Bone marrow (tissue), 2 donors: ENCODE measurements around the gene JAM2.
A peak's percentile ranks its signal among the peaks of the same experiment; 100 is the strongest.

ENCODE experiments used
- DNase-seq, 2 donors: peaks; one replicate each; lab custom pipeline; 2025; lab: John Stamatoyannopoulos, UW

Gene JAM2

GRCh38 chr21:25717491-25718147 is 78.6 kb downstream of the JAM2 start:
- no peak for DNase-seq

- no peak for DNase-seq
Measured at GRCh38 chr21:25721987-25722386, 82.9 kb downstream of the JAM2 start.

- DNase-seq, result peak in 1 of 2 donors; percentile 44
Measured at GRCh38 chr21:25722631-25723030, 83.6 kb downstream of the JAM2 start.

GRCh38 chr21:25732091-25732760 is 93.2 kb downstream of the JAM2 start:
- DNase-seq, result no peak

- DNase-seq, result no peak
Measured at GRCh38 chr21:25733859-25734653, 95.0 kb downstream of the JAM2 start.

- no peak for DNase-seq
Measured at GRCh38 chr21:25734654-25734903, 95.5 kb downstream of the JAM2 start.

GRCh38 chr21:25734904-25735645 is 96.0 kb downstream of the JAM2 start, which contains the start of the genes ATP5PF and GABPA:
Gene ATP5PF (minus strand): TSS chr21:25734904. CDS start chr21:25729794, 5,110 bp downstream.
Gene GABPA (plus strand): TSS chr21:25734972. CDS start chr21:25741599, 6,627 bp downstream.
- DNase-seq, result peak; percentile 89 to 97

- peak in 1 of 2 donors; percentile 71 for DNase-seq
Measured at GRCh38 chr21:25735646-25736597, 96.9 kb downstream of the JAM2 start.

GRCh38 chr21:25737421-25737820 is 98.4 kb downstream of the JAM2 start:
- DNase-seq, result no peak

GRCh38 chr21:25742900-25743299 is 103.8 kb downstream of the JAM2 start:
- no peak for DNase-seq

GRCh38 chr21:25744854-25745253 is 105.8 kb downstream of the JAM2 start:
- no peak for DNase-seq

- DNase-seq, result no peak
Measured at GRCh38 chr21:25750085-25750484, 111.0 kb downstream of the JAM2 start.

- no peak for DNase-seq
Measured at GRCh38 chr21:25752416-25752815, 113.4 kb downstream of the JAM2 start.

GRCh38 chr21:25756190-25756932 is 117.3 kb downstream of the JAM2 start:
- no peak for DNase-seq

GRCh38 chr21:25757531-25757930 is 118.5 kb downstream of the JAM2 start:
- no peak for DNase-seq

GRCh38 chr21:25759573-25759972 is 120.5 kb downstream of the JAM2 start:
- no peak for DNase-seq

- DNase-seq, result no peak
Measured at GRCh38 chr21:25760061-25760460, 121.0 kb downstream of the JAM2 start.

- no peak for DNase-seq
Measured at GRCh38 chr21:25760677-25761076, 121.6 kb downstream of the JAM2 start.

GRCh38 chr21:25764065-25764464 is 125.0 kb downstream of the JAM2 start:
- DNase-seq, result no peak
